HL-60 (cell line): Measurements from ENCODE around the gene CADM1.

ENCODE experiments used
- DNase-seq, 2 experiments: peaks; one replicate each; pipeline ENCODE4 v3.0.0-alpha.2; 2010 to 2020; ENCODE audit warnings: low read depth in 1 of 2, low spot score in 1 of 2
- H3K27ac ChIP-seq: fragments of 250-450 bp; sonication (Bioruptor Pico); replicated peaks from 2 replicates; pipeline ENCODE4 v1.5.1; 2020; ENCODE audit warnings: mild to moderate bottlenecking, moderate library complexity
- H3K27me3 ChIP-seq: fragments of 250-450 bp; sonication (Bioruptor Pico); 2 replicates; pipeline ENCODE4 v1.5.1; 2021; ENCODE audit warnings: mild to moderate bottlenecking, moderate library complexity; ENCODE audit not compliant: insufficient read depth, poor library complexity, severe bottlenecking
- H3K4me3 ChIP-seq: replicated peaks from 2 replicates; pipeline ENCODE4 v1.5.1; 2011; ENCODE audit warnings: mild to moderate bottlenecking, control low read depth, low read length; ENCODE audit not compliant: insufficient read depth
- CTCF ChIP-seq: IDR thresholded peaks from one replicate; pipeline ENCODE4 v1.5.1; 2011; ENCODE audit warnings: low read length, control low read depth, inconsistent platforms; ENCODE audit not compliant: insufficient read depth
- GABPA ChIP-seq: IDR thresholded peaks from 2 replicates; pipeline ENCODE4 v1.6.1; 2012; ENCODE audit warnings: low read depth
- POLR2AphosphoS5 ChIP-seq: IDR thresholded peaks from 2 replicates; pipeline ENCODE4 v1.6.1; 2012; ENCODE audit warnings: low read depth
- REST ChIP-seq: IDR thresholded peaks from 2 replicates; pipeline ENCODE4 v1.6.1; 2012; ENCODE audit warnings: low read depth; ENCODE audit not compliant: insufficient replicate concordance
- SPI1 ChIP-seq: IDR thresholded peaks from 2 replicates; pipeline ENCODE4 v1.6.1; 2012; ENCODE audit warnings: low read depth, mild to moderate bottlenecking, borderline replicate concordance

CADM1 gene

GRCh38 chr11:115421992-115422689 lies 82.1 kb downstream of the CADM1 start:
- Histone ChIP-seq H3K4me3 (no peak overlapping the region), H3K27ac (no peak overlapping the region), H3K27me3 (no peaks in the 10 kb centered on the region)
- no peak for TF ChIP-seq GABPA
- no peak for TF ChIP-seq POLR2AphosphoS5
- TF ChIP-seq REST = no peak
- no peak for TF ChIP-seq SPI1
- TF ChIP-seq CTCF = no peak
- no peak for DNase-seq

- Histone ChIP-seq H3K27ac (no peak overlapping the region), H3K4me3 (no peak overlapping the region), H3K27me3 (no peaks in the 10 kb centered on the region)
- TF ChIP-seq CTCF = no peak
- TF ChIP-seq REST = no peak
- TF ChIP-seq GABPA = no peak
- TF ChIP-seq SPI1 = no peak
- no peak for TF ChIP-seq POLR2AphosphoS5
- DNase-seq = no peak
Measured at GRCh38 chr11:115421352-115421991, 82.7 kb downstream of the CADM1 start.

- H3K27ac ChIP-seq = no peak overlapping the region
- DNase-seq = no peak
- H3K4me3 ChIP-seq = no peak overlapping the region
- TF ChIP-seq POLR2AphosphoS5 = no peak
- TF ChIP-seq REST = no peak
- TF ChIP-seq CTCF = no peak
- TF ChIP-seq GABPA = no peak
- no peak for TF ChIP-seq SPI1
- H3K27me3 ChIP-seq = no peaks in the 10 kb centered on the region
Measured at GRCh38 chr11:115420505-115420904, 83.7 kb downstream of the CADM1 start.
